ENCODE data around the gene TTC31.

DNA sequence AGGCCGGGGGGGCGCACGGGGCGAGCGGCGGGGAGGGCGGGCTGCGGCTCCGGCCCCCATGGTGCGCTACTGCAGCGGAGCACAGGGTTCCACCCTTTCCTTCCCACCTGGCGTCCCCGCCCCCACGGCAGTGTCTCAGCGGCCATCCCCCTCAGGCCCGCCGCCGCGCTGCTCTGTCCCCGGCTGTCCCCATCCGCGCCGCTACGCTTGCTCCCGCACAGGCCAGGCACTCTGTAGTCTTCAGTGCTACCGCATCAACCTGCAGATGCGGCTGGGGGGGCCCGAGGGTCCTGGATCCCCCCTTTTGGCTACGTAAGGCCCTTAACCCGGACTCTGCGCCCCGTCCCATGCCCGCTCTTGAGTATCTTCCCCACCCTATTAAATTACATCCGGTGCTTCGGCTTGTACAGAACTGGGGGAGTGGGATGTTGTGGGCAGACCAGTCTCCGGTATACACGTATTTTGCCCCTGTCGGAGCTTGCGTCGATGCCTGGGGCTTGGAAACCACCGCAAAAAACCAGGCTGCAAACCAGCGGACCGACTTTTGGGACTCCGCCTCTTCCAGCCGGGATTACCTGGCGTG, 25.2 kb upstream of the TTC31 start:
- TF ChIP-seq EZH2 (IDR thresholded peaks at IDR 0.05; ENCODE audit: borderline replicate concordance, low read depth, low read length, poor library complexity, severe bottlenecking) = no peak
- TF ChIP-seq, protein P1, sequence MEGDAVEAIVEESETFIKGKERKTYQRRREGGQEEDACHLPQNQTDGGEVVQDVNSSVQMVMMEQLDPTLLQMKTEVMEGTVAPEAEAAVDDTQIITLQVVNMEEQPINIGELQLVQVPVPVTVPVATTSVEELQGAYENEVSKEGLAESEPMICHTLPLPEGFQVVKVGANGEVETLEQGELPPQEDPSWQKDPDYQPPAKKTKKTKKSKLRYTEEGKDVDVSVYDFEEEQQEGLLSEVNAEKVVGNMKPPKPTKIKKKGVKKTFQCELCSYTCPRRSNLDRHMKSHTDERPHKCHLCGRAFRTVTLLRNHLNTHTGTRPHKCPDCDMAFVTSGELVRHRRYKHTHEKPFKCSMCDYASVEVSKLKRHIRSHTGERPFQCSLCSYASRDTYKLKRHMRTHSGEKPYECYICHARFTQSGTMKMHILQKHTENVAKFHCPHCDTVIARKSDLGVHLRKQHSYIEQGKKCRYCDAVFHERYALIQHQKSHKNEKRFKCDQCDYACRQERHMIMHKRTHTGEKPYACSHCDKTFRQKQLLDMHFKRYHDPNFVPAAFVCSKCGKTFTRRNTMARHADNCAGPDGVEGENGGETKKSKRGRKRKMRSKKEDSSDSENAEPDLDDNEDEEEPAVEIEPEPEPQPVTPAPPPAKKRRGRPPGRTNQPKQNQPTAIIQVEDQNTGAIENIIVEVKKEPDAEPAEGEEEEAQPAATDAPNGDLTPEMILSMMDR (conservative IDR thresholded peaks at IDR 0.05; ENCODE audit: low read depth, low read length) = no peak
